Heart left ventricle (tissue), 13 donors: Measurements from ENCODE around the gene PACRG.

Experiments used
- CTCF ChIP-seq, 12 donors: fragments of 200-600 bp; sonication (generic) in 4 of 12; IDR thresholded peaks; one replicate each; pipeline versions ENCODE4 v1.5.0 to v1.8.0; 2018 to 2022; ENCODE audit warnings: antibody characterized with exemption in 12 of 12, mild to moderate bottlenecking in 5 of 12
- POLR2A ChIP-seq, 2 donors: fragments of 450-650 bp; IDR thresholded peaks; one replicate each; pipeline ENCODE4 v1.6.1; 2017; ENCODE audit warnings: antibody characterized with exemption in 2 of 2, mild to moderate bottlenecking in 2 of 2, moderate library complexity in 2 of 2
- donor health status: ischemic (EF 13 %, LVEDD 7.1; RV severe dilation, severe dysfunction).
- donor health status: DM: no; HTN: yes; CAD: no.
- donor health status: DM: no; HTN: no; CAD: no.
- donor health status: ischemic (EF 25% LVEDD 6.9; RV normal size, moderate dysfunction).
- donor health status: ischemic (EF 25% LVEDD 5.7; RV mildly dilated, moderate dysfunction).
- donor health status: ischemic (EF 35%, LVEDD 5.7; RV mildly dilated, moderate dysfunction).
- donor health status: nonischemic (EF 11% LVEDD 7.7; RV severe dilation, severe dysfunction).
- donor health status: DM: yes; HTN: yes; CAD: no.
- donor health status: PGD.
- donor health status: ischemic (EF 29% LVEDD 5.4; RV normal size, mild dysfunction).
- donor health status: nonischemic (EF 23%, LVEDD 6.1; RV moderate dilation, normal function).

- TF ChIP-seq POLR2A (IDR thresholded peaks at IDR 0.05) (no peak), CTCF (IDR thresholded peaks at IDR 0.05) (no peak)
These were observed 349.4 kb downstream of the PACRG start for GRCh38 chr6:163077134-163077533.
